Measurements from ENCODE around the gene PITPNM3.

DNA sequence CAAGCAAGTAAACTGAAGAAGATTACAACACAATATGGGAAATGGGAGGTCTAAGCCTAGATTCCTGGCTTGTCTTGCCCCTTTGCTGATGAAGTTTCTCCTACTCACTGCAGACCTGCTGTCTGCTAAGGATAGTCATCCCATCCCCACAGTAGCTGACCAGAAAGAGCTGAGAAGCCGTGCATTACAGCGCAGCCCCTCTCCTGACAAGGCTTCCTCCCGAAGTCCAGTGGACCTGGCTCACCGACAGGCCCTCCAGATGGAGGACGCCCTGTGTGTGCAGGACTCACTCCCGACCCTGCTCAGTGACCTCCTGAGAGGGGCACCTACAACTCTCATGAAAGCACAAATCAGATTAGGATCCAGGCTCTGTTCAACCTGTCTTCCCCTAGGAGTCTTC, 48.8 kb upstream of the PITPNM3 start:
- TF ChIP-seq ZNF362 (CRISPR knock-in tag; IDR thresholded peaks at IDR 0.05; ENCODE audit: borderline replicate concordance) = no peak
- TF ChIP-seq, protein P1, sequence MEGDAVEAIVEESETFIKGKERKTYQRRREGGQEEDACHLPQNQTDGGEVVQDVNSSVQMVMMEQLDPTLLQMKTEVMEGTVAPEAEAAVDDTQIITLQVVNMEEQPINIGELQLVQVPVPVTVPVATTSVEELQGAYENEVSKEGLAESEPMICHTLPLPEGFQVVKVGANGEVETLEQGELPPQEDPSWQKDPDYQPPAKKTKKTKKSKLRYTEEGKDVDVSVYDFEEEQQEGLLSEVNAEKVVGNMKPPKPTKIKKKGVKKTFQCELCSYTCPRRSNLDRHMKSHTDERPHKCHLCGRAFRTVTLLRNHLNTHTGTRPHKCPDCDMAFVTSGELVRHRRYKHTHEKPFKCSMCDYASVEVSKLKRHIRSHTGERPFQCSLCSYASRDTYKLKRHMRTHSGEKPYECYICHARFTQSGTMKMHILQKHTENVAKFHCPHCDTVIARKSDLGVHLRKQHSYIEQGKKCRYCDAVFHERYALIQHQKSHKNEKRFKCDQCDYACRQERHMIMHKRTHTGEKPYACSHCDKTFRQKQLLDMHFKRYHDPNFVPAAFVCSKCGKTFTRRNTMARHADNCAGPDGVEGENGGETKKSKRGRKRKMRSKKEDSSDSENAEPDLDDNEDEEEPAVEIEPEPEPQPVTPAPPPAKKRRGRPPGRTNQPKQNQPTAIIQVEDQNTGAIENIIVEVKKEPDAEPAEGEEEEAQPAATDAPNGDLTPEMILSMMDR (CRISPR knock-in tag; IDR thresholded peaks at IDR 0.05) = no peak
- TF ChIP-seq, protein P2, sequence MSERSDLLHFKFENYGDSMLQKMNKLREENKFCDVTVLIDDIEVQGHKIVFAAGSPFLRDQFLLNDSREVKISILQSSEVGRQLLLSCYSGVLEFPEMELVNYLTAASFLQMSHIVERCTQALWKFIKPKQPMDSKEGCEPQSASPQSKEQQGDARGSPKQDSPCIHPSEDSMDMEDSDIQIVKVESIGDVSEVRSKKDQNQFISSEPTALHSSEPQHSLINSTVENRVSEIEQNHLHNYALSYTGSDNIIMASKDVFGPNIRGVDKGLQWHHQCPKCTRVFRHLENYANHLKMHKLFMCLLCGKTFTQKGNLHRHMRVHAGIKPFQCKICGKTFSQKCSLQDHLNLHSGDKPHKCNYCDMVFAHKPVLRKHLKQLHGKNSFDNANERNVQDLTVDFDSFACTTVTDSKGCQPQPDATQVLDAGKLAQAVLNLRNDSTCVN (CRISPR knock-in tag; IDR thresholded peaks at IDR 0.05; ENCODE audit: borderline replicate concordance) = no peak

Measured in HepG2 (cell line).